Measurements from ENCODE around the gene CCDC102A. TPM values are rescaled to one million over a fixed set of nuclear protein-coding genes. Genes with fewer than 3 reads are reported as not detected.

CCDC102A gene
- total and polyA plus RNA-seq, 2 of the 13 experiments (the other 11 are each of a cell fraction or from before 2014, with no cell fraction given), result 2.1 to 2.8 TPM

GRCh38 chr16:57527027-57527426 is 9.3 kb downstream of the CCDC102A start (continued):
- no peak for TF ChIP-seq ZNF142 (CRISPR knock-in tag; IDR thresholded peaks at IDR 0.05)
- no peak for TF ChIP-seq MTF2 (CRISPR knock-in tag; IDR thresholded peaks at IDR 0.05; ENCODE audit: borderline replicate concordance)
- TF ChIP-seq HOXA3 (CRISPR knock-in tag; IDR thresholded peaks at IDR 0.05), result no peak
- TF ChIP-seq ZNF550 (CRISPR knock-in tag; IDR thresholded peaks at IDR 0.05; ENCODE audit: borderline replicate concordance), result no peak
- no peak for TF ChIP-seq ESRRA (CRISPR knock-in tag; IDR thresholded peaks at IDR 0.05; ENCODE audit: low read depth)
- no peak for TF ChIP-seq FIP1L1 (IDR thresholded peaks at IDR 0.05; ENCODE audit: borderline replicate concordance, insufficient read depth, low read depth, low read length)
- no peak for TF ChIP-seq BCLAF1 (IDR thresholded peaks at IDR 0.05)
- TF ChIP-seq ZNF281 (CRISPR knock-in tag; IDR thresholded peaks at IDR 0.05; ENCODE audit: borderline replicate concordance), result no peak; the same call in 1 of the 2 replicates
- no peak for TF ChIP-seq POLR2AphosphoS5 (IDR thresholded peaks at IDR 0.05; ENCODE audit: low read depth, low read length)
- no peak for TF ChIP-seq TBL1XR1 (IDR thresholded peaks at IDR 0.05; ENCODE audit: borderline replicate concordance, low read length, partially characterized antibody)
- no peak for TF ChIP-seq ZNF343 (CRISPR knock-in tag; IDR thresholded peaks at IDR 0.05)
- TF ChIP-seq ZNF234 (CRISPR knock-in tag; conservative IDR thresholded peaks at IDR 0.05), result no peak
- no peak for TF ChIP-seq ZNF577 (CRISPR knock-in tag; IDR thresholded peaks at IDR 0.05; ENCODE audit: borderline replicate concordance, low read depth)
- TF ChIP-seq THRA (CRISPR knock-in tag; IDR thresholded peaks at IDR 0.05; ENCODE audit: borderline replicate concordance), result no peak
- no peak for TF ChIP-seq ZNF850 (CRISPR knock-in tag; conservative IDR thresholded peaks at IDR 0.05)
- TF ChIP-seq RFXAP (CRISPR knock-in tag; IDR thresholded peaks at IDR 0.05; ENCODE audit: borderline replicate concordance), result no peak
- TF ChIP-seq ZKSCAN8 (CRISPR knock-in tag; IDR thresholded peaks at IDR 0.05; ENCODE audit: borderline replicate concordance), result no peak
- TF ChIP-seq HIVEP1 (CRISPR knock-in tag; IDR thresholded peaks at IDR 0.05), result no peak

Measured in HepG2 (cell line).